ENCODE data around the gene CPA2.

The CPA2 gene

GRCh38 chr7:130281260-130281659 lies 14.6 kb downstream of the CPA2 start:
- no peak for DNase-seq

- DNase-seq, result no peak
These were observed 20.2 kb downstream of the CPA2 start for GRCh38 chr7:130286881-130287280.

GRCh38 chr7:130288168-130288567 lies 21.5 kb downstream of the CPA2 start:
- no peak for DNase-seq

GRCh38 chr7:130288829-130289228 lies 22.2 kb downstream of the CPA2 start:
- DNase-seq, result no peak

GRCh38 chr7:130289478-130289877 lies 22.8 kb downstream of the CPA2 start:
- no peak for DNase-seq

DNA sequence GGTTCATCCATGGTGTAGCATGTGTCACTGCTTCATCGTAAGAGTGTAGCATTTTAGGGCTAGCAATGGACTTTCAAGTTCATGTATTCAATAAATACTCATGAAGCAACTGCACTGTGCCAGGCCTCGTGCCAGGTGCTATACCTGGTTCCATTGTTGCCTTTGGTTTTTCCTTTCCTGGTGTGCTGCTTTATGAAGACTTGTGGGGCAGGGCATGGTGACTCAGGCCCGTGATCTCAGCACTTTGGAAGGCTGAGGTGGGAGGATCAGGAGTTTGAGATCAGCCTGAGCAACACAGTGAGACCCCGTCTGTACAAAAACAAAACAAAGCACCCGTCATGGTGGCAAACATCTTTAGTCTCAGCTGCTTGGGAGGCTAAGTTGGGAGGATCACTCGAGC lies 24.1 kb downstream of the CPA2 start:
- no peak for DNase-seq

- no peak for DNase-seq
These were observed 26.1 kb downstream of the CPA2 start, which contains the start of gene CPA4 for GRCh38 chr7:130292682-130293257. CPA4 (plus strand) TSS chr7:130293161; CDS start chr7:130293181, 20 bp downstream.

- DNase-seq, result no peak
These were observed 26.9 kb downstream of the CPA2 start for GRCh38 chr7:130293521-130293920.

- no peak for DNase-seq
These were observed 27.7 kb downstream of the CPA2 start for GRCh38 chr7:130294314-130294713.

GRCh38 chr7:130296221-130296951 lies 29.7 kb downstream of the CPA2 start:
- no peak for DNase-seq

- no peak for DNase-seq
These were observed 31.2 kb downstream of the CPA2 start for GRCh38 chr7:130297628-130298543.

DNA sequence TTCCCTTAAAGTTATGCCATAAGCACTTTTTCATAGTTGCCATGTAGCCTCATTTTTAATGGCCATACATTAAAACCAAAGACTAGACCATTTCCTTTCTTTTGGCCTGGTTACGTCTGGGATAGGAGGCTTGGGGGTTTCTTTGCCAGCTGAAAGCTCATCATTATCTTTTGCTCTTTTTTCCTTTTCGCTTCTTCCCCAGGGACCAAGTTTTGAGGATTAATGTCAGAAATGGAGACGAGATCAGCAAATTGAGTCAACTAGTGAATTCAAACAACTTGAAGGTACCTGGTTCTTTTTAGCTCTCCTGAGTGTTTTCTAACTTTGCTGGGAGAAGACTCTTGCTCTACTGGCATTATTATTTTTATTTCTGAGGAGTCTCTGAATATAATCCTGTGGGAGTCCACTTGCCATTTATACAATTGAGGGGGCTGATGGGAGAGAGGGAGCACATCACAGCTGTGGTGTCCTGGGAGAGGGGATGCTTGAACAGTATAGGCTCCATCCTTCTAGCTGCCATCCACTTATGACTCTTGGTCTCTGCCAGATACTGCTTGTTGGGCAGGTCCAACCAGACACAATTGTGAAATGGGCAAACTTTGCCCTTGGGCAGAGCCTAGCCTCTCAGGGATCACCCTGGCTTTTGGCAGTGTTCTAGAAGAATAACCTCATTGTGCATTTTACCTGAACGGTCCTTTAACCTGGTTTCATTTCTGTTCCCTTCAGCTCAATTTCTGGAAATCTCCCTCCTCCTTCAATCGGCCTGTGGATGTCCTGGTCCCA lies 32.1 kb downstream of the CPA2 start:
- DNase-seq, result no peak

DNA sequence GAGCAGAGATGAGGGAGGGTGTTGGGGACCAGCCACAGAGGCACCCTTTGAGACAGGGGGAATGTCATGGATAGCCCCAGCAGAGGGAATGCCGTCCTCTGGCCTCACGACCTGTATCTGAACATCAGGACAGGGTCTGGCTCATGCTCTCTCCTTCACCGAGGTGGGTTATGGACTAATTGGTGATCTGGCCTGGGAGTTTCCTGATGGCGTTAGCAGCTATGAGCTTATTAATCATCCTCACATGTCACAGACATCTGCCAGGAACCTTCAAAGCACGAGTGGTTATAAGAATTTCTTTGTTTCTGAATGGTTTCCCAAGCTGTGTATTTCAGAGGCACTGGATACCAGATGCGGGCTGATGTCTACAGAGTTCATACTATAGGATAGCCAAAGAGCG lies 33.2 kb downstream of the CPA2 start:
- no peak for DNase-seq

- no peak for DNase-seq
These were observed 34.9 kb downstream of the CPA2 start for GRCh38 chr7:130301501-130302020.

- no peak for DNase-seq
These were observed 36.0 kb downstream of the CPA2 start for GRCh38 chr7:130302649-130303048.

GRCh38 chr7:130303127-130303526 lies 36.5 kb downstream of the CPA2 start:
- DNase-seq, result no peak

GRCh38 chr7:130303551-130303950 lies 36.9 kb downstream of the CPA2 start:
- DNase-seq, result no peak

GRCh38 chr7:130303982-130304381 lies 37.3 kb downstream of the CPA2 start:
- no peak for DNase-seq

DNA sequence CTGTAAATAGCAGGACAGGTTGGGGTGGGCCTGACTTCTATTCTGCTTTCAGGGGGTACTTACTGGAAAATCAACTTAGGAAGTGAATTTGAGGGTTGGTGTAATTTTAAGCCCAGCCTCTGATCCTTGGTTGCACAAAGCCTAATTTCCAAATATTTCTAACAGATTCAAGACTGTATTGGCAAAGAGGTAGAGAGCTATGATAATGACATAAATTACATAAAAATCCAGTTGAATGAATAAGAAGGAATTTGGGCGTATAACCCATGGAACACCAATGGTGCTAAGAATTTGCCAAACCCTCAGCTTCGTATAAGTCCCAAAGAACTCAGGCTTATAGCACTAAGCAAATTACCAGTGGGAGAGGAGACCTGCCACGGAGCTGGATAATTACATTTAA lies 38.2 kb downstream of the CPA2 start:
- DNase-seq, result no peak

DNA sequence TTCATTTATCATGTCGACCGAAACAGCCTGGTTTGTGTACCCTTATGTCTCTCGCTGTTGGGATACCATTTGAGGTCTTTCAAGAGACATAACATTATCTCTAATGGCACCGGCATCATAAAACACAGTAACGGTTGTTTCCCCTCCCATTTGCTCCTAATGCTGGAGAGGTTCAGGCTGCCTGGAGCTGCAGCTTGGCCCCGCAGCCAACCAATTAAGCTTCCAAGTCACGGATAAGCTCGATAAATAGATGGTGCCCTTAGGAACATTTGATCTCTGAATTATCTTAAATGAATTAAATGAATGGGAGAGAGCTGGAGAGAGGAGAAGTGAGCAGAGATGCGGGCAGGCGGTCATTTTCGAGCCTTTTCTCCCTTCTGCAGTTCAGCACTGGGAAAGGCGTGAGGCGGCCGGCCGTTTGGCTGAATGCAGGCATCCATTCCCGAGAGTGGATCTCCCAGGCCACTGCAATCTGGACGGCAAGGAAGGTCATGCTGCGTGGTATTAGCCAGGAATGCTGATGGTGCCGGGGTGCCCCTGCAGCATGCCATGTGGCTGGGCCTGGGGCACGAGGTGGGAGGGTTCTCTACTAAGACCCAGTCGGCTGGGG lies 38.9 kb downstream of the CPA2 start:
- DNase-seq, result no peak

DNA sequence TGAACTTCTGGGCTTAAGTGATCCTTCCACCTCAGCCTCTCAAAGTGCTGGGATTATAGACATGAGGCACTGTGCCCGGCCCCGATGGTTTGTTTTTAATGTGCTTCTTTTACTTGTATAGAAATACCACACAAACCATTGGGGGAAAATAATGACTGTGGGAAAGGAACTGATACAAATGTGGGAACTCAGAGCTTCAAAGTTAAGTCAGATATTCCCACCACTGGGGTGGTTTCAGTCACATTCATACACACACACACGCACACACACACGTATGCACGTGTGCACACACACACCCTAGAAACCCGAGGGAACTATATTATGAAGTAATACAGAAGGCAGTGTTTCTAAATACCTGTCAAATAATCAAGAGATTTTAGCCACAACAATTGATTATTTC lies 43.3 kb downstream of the CPA2 start:
- no peak for DNase-seq

DNA sequence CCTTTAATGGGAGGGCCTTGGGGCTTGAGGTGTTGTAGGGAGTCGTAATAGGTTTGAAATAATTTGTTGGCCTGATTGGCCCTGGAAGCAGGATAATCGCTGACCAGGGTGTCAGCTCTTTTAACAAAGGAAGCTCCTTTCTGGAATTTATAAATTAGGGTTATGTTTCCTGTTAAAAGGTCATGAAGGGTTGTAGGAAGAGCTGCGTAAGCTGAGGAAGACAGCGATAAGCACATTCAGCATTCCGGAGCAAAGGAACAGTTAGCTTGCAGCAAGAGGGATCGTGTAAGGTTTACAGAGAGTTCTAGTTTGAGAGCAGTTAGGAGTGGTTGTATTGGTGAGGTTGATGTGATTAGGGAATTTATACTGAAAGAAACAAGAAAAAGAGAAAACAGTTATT lies 47.6 kb downstream of the CPA2 start:
- no peak for DNase-seq

All from NCI-H526 (cell line).